GM18870 (cell line): Measurements from ENCODE around the gene PTPN4.

Experiments used
- ATAC-seq: cut with Tn5 transposase; IDR thresholded peaks from one replicate; pipeline ENCODE4 v1.9.1; 2021; ENCODE audit warnings: moderate library complexity; ENCODE audit not compliant: unreplicated experiment

The PTPN4 gene

GRCh38 chr2:119759451-119760236 is at the start of gene PTPN4:
PTPN4 (plus strand) TSS chr2:119759922; CDS start chr2:119809854, 49,932 bp downstream.
- ATAC-seq = peak; percentile 83

- no peak for ATAC-seq
Measured at GRCh38 chr2:119710281-119710680, 49.4 kb upstream of the PTPN4 start.

- no peak for ATAC-seq
Measured at GRCh38 chr2:119711352-119711751, 48.4 kb upstream of the PTPN4 start.

- ATAC-seq = no peak
Measured at GRCh38 chr2:119712571-119712970, 47.2 kb upstream of the PTPN4 start.

- no peak for ATAC-seq
Measured at GRCh38 chr2:119713819-119714490, 45.8 kb upstream of the PTPN4 start.

- ATAC-seq = no peak
Measured at GRCh38 chr2:119715409-119716283, 44.1 kb upstream of the PTPN4 start.

- no peak for ATAC-seq
Measured at GRCh38 chr2:119716284-119716672, 43.4 kb upstream of the PTPN4 start.

GRCh38 chr2:119718501-119719260 is 41.0 kb upstream of the PTPN4 start:
- no peak for ATAC-seq

- no peak for ATAC-seq
Measured at GRCh38 chr2:119719261-119719627, 40.5 kb upstream of the PTPN4 start.

GRCh38 chr2:119721043-119721442 is 38.7 kb upstream of the PTPN4 start:
- no peak for ATAC-seq

- no peak for ATAC-seq
Measured at GRCh38 chr2:119721462-119721861, 38.3 kb upstream of the PTPN4 start.

GRCh38 chr2:119721904-119722303 is 37.8 kb upstream of the PTPN4 start:
- ATAC-seq = no peak

- no peak for ATAC-seq
Measured at GRCh38 chr2:119723186-119723585, 36.5 kb upstream of the PTPN4 start.

GRCh38 chr2:119723784-119724467 is 35.8 kb upstream of the PTPN4 start:
- no peak for ATAC-seq

- ATAC-seq = no peak
Measured at GRCh38 chr2:119724656-119725485, 34.9 kb upstream of the PTPN4 start.

- ATAC-seq = no peak
Measured at GRCh38 chr2:119727493-119727892, 32.2 kb upstream of the PTPN4 start.

- no peak for ATAC-seq
Measured at GRCh38 chr2:119728421-119728820, 31.3 kb upstream of the PTPN4 start.

- no peak for ATAC-seq
Measured at GRCh38 chr2:119730671-119731177, 29.0 kb upstream of the PTPN4 start.

GRCh38 chr2:119731983-119732382 is 27.7 kb upstream of the PTPN4 start:
- no peak for ATAC-seq
